Mesothelial cell of epicardium (in vitro differentiated cells): ENCODE data around the gene TGFA. TPM values are rescaled to one million over a fixed set of nuclear protein-coding genes. Genes with fewer than 3 reads are reported as not detected.

Experiments used
- DNase-seq, 2 experiments: peaks; one replicate each; pipeline ENCODE4 v3.0.0; 2021; ENCODE audit warnings: low spot score in 2 of 2; ENCODE audit not compliant: unreplicated experiment in 2 of 2
- H3K27ac Mint-ChIP-seq: 2 replicates; pipeline ENCODE4 v1.8.0; 2021; ENCODE audit warnings: mixed read lengths
- H3K27me3 Mint-ChIP-seq: 2 replicates; pipeline ENCODE4 v1.8.0; 2021; ENCODE audit warnings: low read depth, mixed read lengths
- H3K36me3 Mint-ChIP-seq: 2 replicates; pipeline ENCODE4 v1.8.0; 2021; ENCODE audit warnings: mixed read lengths
- H3K4me1 Mint-ChIP-seq: 2 replicates; pipeline ENCODE4 v1.8.0; 2021; ENCODE audit warnings: mixed read lengths
- H3K4me3 Mint-ChIP-seq: 2 replicates; pipeline ENCODE4 v1.8.0; 2021; ENCODE audit warnings: mild to moderate bottlenecking, moderate library complexity, mixed read lengths
- H3K9me3 Mint-ChIP-seq: 2 replicates; pipeline ENCODE4 v1.8.0; 2021; ENCODE audit warnings: mixed read lengths
- total RNA-seq: library from RNA; stranded (reverse); gene quantifications from 3 replicates; pipeline ENCODE4 v1.2.1, GENCODE V29; 2021
- TF ChIP-seq, protein P1 (sequence below): fragments of 200-600 bp; sonication (generic); IDR thresholded peaks from one replicate; pipeline ENCODE4 v1.5.0; 2021; ENCODE audit warnings: antibody characterized with exemption; ENCODE audit not compliant: unreplicated experiment

Gene TGFA
- total RNA-seq, 1 donor from 2014 or later = 0.96 TPM

DNA sequence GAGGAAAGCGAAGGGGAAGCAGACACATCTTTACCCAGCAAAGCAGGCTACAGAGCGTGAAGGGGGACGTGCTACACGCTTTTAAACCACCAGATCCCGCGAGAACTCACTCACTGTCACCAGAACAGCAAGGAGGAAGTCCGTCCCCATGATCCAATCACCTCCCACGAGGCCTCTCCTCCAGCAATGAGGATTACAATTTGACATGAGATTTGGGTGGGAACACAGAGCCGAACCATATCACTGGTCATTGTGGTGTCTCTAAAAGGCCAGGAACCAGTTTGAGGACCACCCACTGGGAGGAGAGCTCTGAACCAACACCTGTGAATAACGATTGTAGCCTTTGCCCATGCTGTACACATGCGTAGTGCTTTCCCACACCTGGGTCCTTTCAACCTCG lies 135.1 kb downstream of the TGFA start:
- H3K4me1 Mint-ChIP-seq = no peaks in the 10 kb centered on the region

DNA sequence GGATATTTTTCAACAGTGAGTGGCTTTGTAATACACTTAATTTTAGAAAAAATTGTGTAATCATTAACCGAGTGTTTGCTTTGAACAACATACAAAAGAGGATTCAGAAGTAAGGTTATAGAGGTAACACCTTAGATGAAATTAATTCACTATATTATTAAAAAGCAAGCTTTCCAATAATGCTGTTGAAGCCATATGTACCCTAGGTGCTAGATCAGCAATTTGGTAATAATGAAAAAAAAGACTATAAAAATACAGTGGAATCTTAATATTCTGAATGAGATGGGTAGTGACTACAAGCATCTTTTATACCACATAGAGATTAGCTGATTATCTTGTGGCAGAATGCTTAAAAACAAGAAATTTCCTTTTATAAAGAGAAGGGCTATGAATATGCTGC lies 136.6 kb downstream of the TGFA start:
- peaks cover 47% of the 10 kb centered on the region for H3K27me3 Mint-ChIP-seq
- TF ChIP-seq, protein P1, sequence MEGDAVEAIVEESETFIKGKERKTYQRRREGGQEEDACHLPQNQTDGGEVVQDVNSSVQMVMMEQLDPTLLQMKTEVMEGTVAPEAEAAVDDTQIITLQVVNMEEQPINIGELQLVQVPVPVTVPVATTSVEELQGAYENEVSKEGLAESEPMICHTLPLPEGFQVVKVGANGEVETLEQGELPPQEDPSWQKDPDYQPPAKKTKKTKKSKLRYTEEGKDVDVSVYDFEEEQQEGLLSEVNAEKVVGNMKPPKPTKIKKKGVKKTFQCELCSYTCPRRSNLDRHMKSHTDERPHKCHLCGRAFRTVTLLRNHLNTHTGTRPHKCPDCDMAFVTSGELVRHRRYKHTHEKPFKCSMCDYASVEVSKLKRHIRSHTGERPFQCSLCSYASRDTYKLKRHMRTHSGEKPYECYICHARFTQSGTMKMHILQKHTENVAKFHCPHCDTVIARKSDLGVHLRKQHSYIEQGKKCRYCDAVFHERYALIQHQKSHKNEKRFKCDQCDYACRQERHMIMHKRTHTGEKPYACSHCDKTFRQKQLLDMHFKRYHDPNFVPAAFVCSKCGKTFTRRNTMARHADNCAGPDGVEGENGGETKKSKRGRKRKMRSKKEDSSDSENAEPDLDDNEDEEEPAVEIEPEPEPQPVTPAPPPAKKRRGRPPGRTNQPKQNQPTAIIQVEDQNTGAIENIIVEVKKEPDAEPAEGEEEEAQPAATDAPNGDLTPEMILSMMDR = no peak
- no peak overlapping the region for H3K4me3 Mint-ChIP-seq
- H3K27ac Mint-ChIP-seq = no peak overlapping the region
- no peak for DNase-seq
- peaks cover 2% of the 10 kb centered on the region for H3K4me1 Mint-ChIP-seq
- no peaks in the 10 kb centered on the region for H3K9me3 Mint-ChIP-seq
- H3K36me3 Mint-ChIP-seq = no peaks in the 10 kb centered on the region

More for the DNA sequence above, 135.1 kb downstream of the TGFA start:
- TF ChIP-seq, protein P1 = no peak
- H3K36me3 Mint-ChIP-seq = no peaks in the 10 kb centered on the region
- no peak overlapping the region for H3K27ac Mint-ChIP-seq
- H3K27me3 Mint-ChIP-seq = peaks cover 50% of the 10 kb centered on the region
- no peak overlapping the region for H3K4me3 Mint-ChIP-seq
- no peaks in the 10 kb centered on the region for H3K9me3 Mint-ChIP-seq
- DNase-seq = no peak

DNA sequence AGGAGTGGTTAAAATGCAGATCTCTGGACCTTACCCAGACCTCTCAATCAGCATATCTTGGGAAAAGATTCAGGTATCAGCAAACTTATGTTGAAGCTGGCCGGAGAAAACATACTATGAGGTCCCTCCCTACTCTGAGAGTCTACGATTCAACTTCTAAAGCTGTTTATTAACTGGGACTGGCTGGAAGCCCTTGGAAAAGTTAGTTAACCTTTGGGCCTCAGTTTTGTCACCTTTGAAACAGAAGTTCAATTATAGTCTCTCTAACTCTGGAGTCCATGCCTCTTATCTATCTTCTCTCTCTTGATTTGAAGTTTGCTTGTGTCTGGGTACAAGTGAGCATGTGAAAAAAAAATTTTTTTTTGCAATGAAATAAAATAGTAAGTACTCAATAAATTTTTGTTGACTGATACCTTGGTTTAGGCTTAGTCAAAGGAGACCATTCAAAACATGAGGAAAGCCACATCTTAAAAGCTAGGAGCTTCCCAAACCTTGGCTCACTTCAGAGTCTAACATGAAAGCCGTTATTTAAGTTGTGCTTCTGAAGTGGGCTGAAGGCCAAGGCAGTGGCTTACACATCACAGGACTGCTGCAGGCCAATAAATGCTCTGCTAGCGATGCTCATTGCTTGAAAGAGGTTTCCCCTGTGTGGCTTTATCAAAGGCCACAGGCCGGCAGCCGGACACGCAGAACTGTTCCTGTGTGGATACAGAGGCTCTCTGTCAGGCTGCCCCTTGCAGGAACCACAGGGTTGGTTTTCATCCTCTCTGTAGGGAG lies 141.1 kb downstream of the TGFA start:
- Mint-ChIP-seq H3K4me1 (peaks cover 2% of the 10 kb centered on the region), H3K9me3 (no peaks in the 10 kb centered on the region), H3K27me3 (peaks cover 75% of the 10 kb centered on the region), H3K36me3 (no peaks in the 10 kb centered on the region), H3K27ac (no peak overlapping the region), H3K4me3 (no peak overlapping the region)
- TF ChIP-seq, protein P1 = no peak
- DNase-seq = no peak

DNA sequence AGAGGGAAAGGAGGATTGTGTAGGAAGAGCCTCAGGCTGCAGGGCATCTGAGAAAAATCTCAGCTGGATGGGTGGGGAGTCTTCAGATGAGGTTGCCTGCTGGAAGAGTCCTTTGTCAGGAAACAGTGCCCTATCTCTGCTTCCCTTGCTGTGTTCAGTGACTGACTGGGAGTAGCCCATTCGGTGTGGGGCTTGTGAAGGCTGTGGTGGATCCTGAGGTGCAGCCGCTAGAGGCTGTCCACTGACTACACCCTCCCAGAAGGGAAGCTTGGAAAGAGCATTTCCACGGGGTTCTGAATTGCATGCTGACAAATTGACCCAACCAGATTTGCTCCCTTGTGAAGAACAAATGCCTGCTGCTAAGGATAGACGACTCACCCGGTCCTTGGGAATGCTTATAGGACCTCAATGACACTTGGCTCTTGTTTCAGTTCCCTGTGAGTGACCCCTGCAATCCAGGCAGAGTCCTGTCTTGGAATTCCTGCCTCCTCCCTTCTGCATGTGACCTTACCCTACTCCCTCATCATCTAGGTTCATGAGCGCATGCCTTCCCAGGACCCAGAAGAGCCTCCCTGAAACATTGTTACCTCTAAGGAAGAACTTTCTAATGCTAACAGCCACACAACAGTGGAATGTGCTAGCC lies 142.0 kb downstream of the TGFA start:
- TF ChIP-seq, protein P1 = no peak

DNA sequence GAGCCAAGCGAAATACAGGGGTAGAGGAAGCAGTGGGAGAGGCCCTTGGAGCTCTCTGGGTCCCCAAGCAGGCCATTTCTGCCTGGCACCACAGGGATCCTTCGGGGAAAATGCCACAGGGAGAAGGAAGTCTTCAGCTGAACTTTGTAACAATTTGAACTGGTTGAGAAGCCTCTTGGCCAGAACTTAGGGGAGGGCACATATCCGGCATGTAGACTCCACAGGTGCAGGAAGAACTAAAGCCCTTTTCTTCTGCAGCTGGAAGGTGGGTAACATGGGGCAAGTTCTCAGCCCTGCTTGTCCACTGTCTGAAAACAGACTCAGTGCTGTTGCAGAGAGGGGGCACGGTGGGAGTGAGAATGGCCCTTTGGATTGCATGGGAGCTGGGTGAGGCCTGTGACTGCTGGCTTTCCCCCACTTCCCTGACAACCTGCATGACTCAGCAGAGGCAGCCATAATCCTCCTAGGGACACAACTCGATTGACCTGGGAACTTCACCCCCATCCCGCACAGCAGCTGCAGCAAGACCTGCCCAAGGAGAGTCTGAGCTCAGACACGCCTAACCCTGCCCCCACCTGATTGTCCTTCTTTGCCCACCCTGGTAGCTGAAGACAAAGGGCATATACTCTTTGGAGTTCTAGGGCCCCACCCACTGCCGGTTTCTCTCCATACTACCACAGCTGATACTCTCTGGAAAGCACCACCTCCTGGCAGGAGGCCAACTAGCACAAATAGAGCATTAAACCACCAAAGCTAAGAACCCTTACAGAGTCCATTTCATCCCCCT lies 150.2 kb downstream of the TGFA start:
- Mint-ChIP-seq H3K27ac (no peak overlapping the region), H3K4me3 (no peak overlapping the region), H3K9me3 (peaks cover 20% of the 10 kb centered on the region), H3K36me3 (no peaks in the 10 kb centered on the region), H3K4me1 (no peaks in the 10 kb centered on the region), H3K27me3 (peaks cover 74% of the 10 kb centered on the region)
- TF ChIP-seq, protein P1 = no peak
- DNase-seq = no peak

More for the DNA sequence above, 142.0 kb downstream of the TGFA start:
- Mint-ChIP-seq H3K4me3 (no peak overlapping the region), H3K27me3 (peaks cover 80% of the 10 kb centered on the region), H3K27ac (no peak overlapping the region), H3K36me3 (no peaks in the 10 kb centered on the region), H3K9me3 (peaks cover 7% of the 10 kb centered on the region), H3K4me1 (peaks cover 2% of the 10 kb centered on the region)
- DNase-seq = no peak
